Smooth muscle cell of the pulmonary artery (primary cell): Measurements from ENCODE around the gene TRAIP. TPM values are rescaled to one million over a fixed set of nuclear protein-coding genes. Genes with fewer than 3 reads are reported as not detected.

Source experiments
- total RNA-seq: library from RNA; depleted of rRNA; stranded (reverse); fragments of >200 nt; gene quantifications from 2 replicates; pipeline ENCODE4 v1.2.3, GENCODE V29; 2014

TRAIP gene
- total RNA-seq, result 1.8 and 3.3 TPM in 2 replicates

DNA sequence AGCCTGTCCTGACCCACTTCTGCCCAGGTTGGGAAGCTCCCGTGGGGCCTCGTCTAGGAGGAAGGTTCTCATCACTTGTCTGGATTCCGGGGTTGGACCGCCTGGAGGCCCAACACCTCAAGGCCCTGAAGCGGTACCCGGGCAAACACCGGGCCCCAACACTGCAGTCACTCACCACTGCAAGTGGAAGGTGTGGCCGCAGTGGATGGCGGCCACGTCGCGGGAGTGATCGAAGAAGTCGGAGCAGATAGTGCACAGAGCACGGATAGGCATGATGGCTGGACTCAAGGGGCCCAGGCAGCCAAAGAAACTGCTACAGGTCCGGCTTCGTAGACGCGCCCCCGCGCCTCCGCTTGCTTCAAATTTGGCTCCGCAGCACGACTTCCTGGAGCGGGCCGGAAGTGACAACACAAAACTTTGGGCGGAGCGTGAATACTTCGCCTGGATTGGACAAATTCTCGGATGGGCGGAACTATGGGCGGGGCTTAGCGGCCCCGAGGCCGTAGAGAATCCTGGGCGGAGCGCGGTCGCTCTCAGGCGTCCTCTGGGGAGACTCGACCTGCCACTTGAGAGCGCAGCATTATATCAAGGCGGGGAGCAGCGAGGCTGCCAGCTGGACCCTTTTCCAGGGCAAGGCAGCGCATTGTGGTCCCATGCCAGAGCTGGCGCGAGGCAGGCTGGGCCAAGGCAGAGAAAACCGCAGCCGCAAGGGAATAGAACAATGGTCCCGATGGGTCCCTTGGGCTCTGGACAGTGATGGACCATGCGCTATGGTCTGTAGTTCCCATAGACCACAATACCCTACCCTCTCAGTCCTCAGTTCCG is at the start of gene TRAIP:
TSS of gene TRAIP (minus strand) at position 384 of the 825 bp plus-strand sequence. CDS start at position 273, 111 bp downstream.

DNA sequence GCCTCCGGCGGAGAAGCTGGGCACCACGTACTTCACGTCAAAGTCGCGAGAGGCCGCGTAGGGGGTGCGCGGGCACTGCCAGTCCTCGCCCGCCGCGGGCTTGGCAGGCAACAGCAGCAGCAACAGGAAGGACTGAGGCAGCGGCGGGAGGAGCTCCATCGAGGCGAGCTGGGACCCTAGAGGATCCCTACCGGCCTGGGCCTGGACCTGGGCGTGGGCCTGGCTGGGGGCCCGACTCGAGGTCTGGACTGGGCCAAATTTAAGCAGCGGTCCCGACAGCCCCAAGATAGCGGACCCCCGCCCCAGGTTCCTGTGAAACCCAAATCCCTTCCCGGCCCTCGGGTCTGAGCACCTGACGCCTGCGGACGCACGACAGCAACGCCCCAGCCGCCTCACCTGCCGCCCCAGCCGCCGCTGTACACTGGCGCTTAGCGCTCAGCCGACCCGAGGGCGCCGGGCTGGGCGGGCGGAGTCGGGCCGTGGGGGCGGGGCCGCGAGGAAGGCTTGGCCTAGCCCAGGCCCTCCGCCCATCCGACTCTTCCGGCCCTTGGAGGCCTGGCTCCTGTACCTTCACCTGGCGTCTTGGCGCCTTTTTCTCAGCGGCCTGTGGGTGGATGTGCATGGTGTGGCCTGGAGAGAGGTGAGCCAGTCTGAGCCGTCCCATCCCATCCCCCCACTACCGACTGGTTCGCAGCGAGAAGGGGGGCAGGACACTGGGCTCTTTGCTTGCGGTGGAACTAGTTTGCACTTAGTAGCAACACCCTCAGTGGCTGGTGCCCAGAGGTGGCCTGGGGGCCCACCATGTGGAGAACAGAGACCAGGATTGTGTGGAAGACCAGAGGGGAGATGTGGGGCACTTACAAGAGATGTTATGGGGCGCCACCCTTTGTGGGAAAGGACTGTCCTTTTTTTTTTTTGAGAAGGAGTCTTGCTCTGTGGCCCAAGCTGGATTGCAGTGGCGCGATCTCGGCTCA is 47.4 kb upstream of the TRAIP start, which contains the start of gene MST1R:
TSS of gene MST1R (minus strand) at position 423 of the 974 bp plus-strand sequence. CDS start at position 159, 264 bp downstream.

GRCh38 chr3:49869525-49870126 is 13.3 kb upstream of the TRAIP start, which contains the start of gene CAMKV:
Gene CAMKV, minus strand, starts transcription at chr3:49869906. Its CDS starts 7,518 bp downstream, at chr3:49862388.

GRCh38 chr3:49813497-49814174 is 42.7 kb downstream of the TRAIP start, which contains the start of gene UBA7:
Gene UBA7, minus strand, starts transcription at chr3:49813953. Its CDS starts 166 bp downstream, at chr3:49813787.

DNA sequence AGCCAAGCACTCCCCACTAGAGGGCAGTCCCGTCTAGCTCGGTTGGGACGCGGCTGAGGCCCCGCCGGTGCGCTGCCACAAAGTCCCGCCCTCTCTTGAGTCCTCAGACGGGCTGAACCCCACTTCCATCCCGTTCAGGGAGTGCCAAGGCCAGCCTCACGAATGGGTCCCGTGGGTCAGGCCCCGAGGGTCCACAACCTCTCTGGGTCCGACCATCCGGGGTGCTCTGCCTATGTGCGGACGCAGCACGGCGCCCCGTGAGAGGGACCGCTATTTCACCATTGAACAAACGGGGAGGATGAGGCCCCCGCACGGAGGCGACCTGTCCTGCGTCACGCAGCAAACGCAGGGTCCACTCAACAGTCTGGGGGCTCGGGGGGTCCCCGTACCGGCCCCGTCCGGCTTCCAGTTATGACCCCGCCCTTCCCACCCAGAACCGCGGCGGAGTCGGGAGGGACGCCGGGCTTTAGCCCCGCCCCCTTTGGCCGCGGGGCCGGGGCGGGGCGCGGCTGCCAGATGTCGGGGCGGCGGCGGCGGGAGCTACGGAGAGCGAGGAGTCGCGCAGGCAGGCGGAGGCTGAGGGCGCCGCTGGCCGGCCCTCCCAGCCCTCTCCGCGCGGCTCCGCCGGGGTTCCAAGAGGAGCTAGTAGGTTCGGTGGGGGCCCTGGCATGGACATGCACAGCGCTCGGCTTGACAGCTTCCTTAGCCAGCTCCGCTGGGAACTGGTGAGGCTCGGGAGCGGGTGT is 53.5 kb downstream of the TRAIP start, which contains the start of gene INKA1:
TSS of gene INKA1 (plus strand) at position 543 of the 746 bp plus-strand sequence. CDS start at position 675, 132 bp downstream.

DNA sequence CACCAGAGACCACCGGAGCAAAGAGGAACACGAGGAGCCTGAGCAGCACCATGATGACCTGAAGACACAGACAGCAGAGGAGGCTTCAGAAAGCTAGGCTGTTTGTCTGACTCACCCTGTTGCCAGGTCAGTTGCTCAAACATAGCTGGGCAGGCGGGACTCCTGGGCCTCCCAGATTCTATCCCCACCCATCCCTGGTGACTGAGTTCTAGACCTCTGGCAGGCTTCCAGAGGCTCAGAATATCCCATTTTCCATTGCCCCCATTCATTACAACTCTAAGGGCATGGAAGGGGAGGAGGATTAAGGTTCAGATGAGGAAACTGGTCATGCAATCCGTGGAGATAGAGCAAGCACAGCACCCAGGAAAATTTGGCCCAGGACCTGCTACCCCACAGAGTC is 56.6 kb downstream of the TRAIP start, which contains the start of gene CDHR4:
TSS of gene CDHR4 (minus strand) at position 113 of the 400 bp plus-strand sequence. CDS start at position 52, 61 bp downstream.

GRCh38 chr3:49786357-49787181 is 69.8 kb downstream of the TRAIP start, which contains the start of gene IP6K1:
Gene IP6K1, minus strand, starts transcription at chr3:49786542. Its CDS starts 38,502 bp downstream, at chr3:49748040.

Other genes starting within 250 kb of the TRAIP start
- 96.8 and 122 TPM in 2 replicates for gene APEH, start 182.2 kb downstream of the TRAIP start, total RNA-seq
- gene MST1, start 167.1 kb downstream of the TRAIP start, total RNA-seq, result 5.4 and 13.2 TPM in 2 replicates
- 32.1 and 38.6 TPM in 2 replicates for gene RNF123, start 167.0 kb downstream of the TRAIP start, total RNA-seq
- gene AMIGO3, start 136.9 kb downstream of the TRAIP start, total RNA-seq, result not detected in 2 replicates
- 31.1 and 35.7 TPM in 2 replicates for gene GMPPB, start 132.6 kb downstream of the TRAIP start, total RNA-seq
- gene IP6K1, start 70.0 kb downstream of the TRAIP start, total RNA-seq, result 51.4 and 55.1 TPM in 2 replicates
- gene CDHR4, start 56.7 kb downstream of the TRAIP start, total RNA-seq, result 0.07 TPM in 1 of 2 replicates, not detected in the other
- 5.1 and 5.7 TPM in 2 replicates for gene INKA1, start 53.3 kb downstream of the TRAIP start, total RNA-seq
- gene UBA7, start 42.6 kb downstream of the TRAIP start, total RNA-seq, result 51.1 and 54.4 TPM in 2 replicates
- not detected in 2 replicates for gene CAMKV, start 13.3 kb upstream of the TRAIP start, total RNA-seq
- gene MST1R, start 47.3 kb upstream of the TRAIP start, total RNA-seq, result 0.79 and 1.4 TPM in 2 replicates
- gene MON1A, start 73.2 kb upstream of the TRAIP start, total RNA-seq, result 12.7 and 14.6 TPM in 2 replicates
- gene RBM6, start 83.6 kb upstream of the TRAIP start, total RNA-seq, result 40.1 and 40.9 TPM in 2 replicates
- gene RBM5, start 232.4 kb upstream of the TRAIP start, total RNA-seq, result 120 and 131 TPM in 2 replicates